ENCODE results near the gene STAB1. TPM values are rescaled to one million over a fixed set of nuclear protein-coding genes. Genes with fewer than 3 reads are reported as not detected.

Gene STAB1
- total and polyA plus RNA-seq, 10 of the 15 experiments (the other 5 are each of a cell fraction or from before 2014, with no cell fraction given) = 0.46 TPM; not detected in 9

DNA sequence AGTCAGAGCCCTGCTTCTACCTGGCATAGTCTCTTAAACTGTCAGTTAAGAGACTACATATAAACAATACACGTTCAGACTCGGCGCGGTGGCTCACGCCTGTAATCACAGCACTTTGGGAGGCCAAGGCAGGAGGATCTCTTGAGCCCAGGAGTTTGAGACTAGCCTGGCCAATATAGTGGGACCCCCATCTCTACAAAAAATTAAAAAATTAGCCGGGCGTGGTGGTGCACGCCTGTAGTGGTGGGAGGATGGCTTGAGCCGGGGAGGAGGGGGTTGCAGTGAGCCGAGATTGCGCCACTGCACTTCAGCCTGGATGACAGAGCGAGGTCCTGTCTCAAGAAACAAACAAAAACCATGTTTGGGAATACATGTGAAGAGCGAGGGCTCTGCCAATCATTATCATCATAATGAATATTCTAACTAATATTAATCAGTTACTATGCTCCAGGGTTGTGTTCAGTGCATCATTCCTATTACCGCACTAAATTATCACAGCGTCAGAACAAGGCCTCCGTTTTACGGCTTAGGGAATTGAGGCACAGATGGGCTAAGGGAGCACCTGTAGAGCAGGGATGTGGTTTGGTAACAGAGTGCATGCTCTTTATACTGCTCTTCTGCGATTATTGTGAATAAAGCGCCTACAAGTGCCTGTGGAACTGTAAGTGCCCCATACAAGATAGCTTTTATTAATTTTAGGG, 40.4 kb downstream of the STAB1 start:
- SMC1A ChIA-PET (ENCODE audit: uncharacterized antibody, unreplicated experiment) = interaction anchor here (0.5 kb wide), 1 partner anchor 21 kb away, joined by 3 read pairs; no protein-coding TSS in a partner anchor
- Histone ChIP-seq H3K4me2 (ENCODE audit: control insufficient read depth, insufficient read depth) (peak overlapping the region; percentile 82), H3K79me2 (ENCODE audit: control insufficient read depth, insufficient read depth, low read length) (peaks cover 64% of the 10 kb centered on the region), H3K27me3 (replicated peaks in 1 of 2; ENCODE audit: control insufficient read depth in 2 of 2, insufficient read depth in 2 of 2, low read length in 1 of 2) (no peaks in the 10 kb centered on the region), H3K36me3 (ENCODE audit: control insufficient read depth in 2 of 2, insufficient read depth in 2 of 2, low read length in 1 of 2) (peaks cover 0 to 7% of the 10 kb centered on the region in 2 experiments; a peak in 1 of 4 replicates), H3K4me1 (ENCODE audit: control insufficient read depth, insufficient read depth, low read length) (peaks cover 15% of the 10 kb centered on the region), H4K20me1 (ENCODE audit: control insufficient read depth, insufficient read depth) (no peaks in the 10 kb centered on the region), H3K9me3 (replicated peaks; ENCODE audit: control insufficient read depth, insufficient read depth, low read length) (no peaks in the 10 kb centered on the region), H3K27ac (ENCODE audit: control insufficient read depth, insufficient read depth) (no peak overlapping the region), H3K9ac (ENCODE audit: control insufficient read depth, insufficient read depth, low read length) (no peak overlapping the region), H2AFZ (ENCODE audit: control insufficient read depth, low read depth, low read length) (peak overlapping the region; percentile 84), H3K4me3 (no peak overlapping the region)
- no TSS peak for BruUV-seq (replicated peaks)
- in situ Hi-C loops (cut with MboI) = no loop called here
- DNase-seq (ENCODE audit: low read depth, low spot score) = no peak
- intact Hi-C loops (cut with micrococcal nuclease; ENCODE audit: unreplicated experiment) = loop anchor here (5.0 kb wide), 2 partner anchors 78 to 627 kb away; partner anchors contain the start of genes NISCH and PRKCD
- ATAC-seq = no peak
- 87% methylated on average over 19 of the region's 19 CpGs for WGBS (ENCODE audit: insufficient coverage, insufficient replicate concordance, low lambda C conversion rate, missing lambda C conversion rate)
- CTCF ChIA-PET = interaction anchor here (1.7 kb wide), 1 partner anchor 77 kb away, joined by 4 read pairs; no protein-coding TSS in a partner anchor
- FAIRE-seq = no peak
- POLR2A ChIA-PET = interaction anchor here (0.6 to 1.7 kb wide), 10 partner anchors 9 to 1061 kb away, joined by 3 to 7 read pairs (median 3); partner anchors contain the start of genes GNL3, PBRM1 and SFMBT1
- RAD21 ChIA-PET (ENCODE audit: unreplicated experiment) = interaction anchor here (0.6 to 1.2 kb wide), 7 partner anchors 9 to 150 kb away, joined by 3 to 10 read pairs (median 3); partner anchors contain the start of genes GNL3 and PBRM1
- TF ChIP-seq YY1 (IDR thresholded peaks at IDR 0.05; ENCODE audit: low read depth, low read length) (no peak), MTA2 (IDR thresholded peaks at IDR 0.05; ENCODE audit: low read depth) (no peak), RELA (IDR thresholded peaks at IDR 0.05; ENCODE audit: borderline replicate concordance, partially characterized antibody) (no peak), ZZZ3 (IDR thresholded peaks at IDR 0.05; ENCODE audit: control insufficient read depth, insufficient read length, low read depth) (no peak), MEF2A (IDR thresholded peaks at IDR 0.05; ENCODE audit: insufficient read depth, low read depth, low read length) (no peak), WRNIP1 (IDR thresholded peaks at IDR 0.05; ENCODE audit: borderline replicate concordance, low read depth, low read length) (no peak), SUPT20H (IDR thresholded peaks at IDR 0.05; ENCODE audit: borderline replicate concordance, control insufficient read depth, low read depth, low read length) (no peak), JUND (IDR thresholded peaks at IDR 0.05; ENCODE audit: low read depth, low read length) (no peak), SREBF2 (IDR thresholded peaks at IDR 0.05; ENCODE audit: low read length) (no peak), FOXM1 (IDR thresholded peaks at IDR 0.05; ENCODE audit: low read depth, low read length) (no peak), BMI1 (IDR thresholded peaks at IDR 0.05; ENCODE audit: borderline replicate concordance) (no peak)
- TF ChIP-seq, protein P1, sequence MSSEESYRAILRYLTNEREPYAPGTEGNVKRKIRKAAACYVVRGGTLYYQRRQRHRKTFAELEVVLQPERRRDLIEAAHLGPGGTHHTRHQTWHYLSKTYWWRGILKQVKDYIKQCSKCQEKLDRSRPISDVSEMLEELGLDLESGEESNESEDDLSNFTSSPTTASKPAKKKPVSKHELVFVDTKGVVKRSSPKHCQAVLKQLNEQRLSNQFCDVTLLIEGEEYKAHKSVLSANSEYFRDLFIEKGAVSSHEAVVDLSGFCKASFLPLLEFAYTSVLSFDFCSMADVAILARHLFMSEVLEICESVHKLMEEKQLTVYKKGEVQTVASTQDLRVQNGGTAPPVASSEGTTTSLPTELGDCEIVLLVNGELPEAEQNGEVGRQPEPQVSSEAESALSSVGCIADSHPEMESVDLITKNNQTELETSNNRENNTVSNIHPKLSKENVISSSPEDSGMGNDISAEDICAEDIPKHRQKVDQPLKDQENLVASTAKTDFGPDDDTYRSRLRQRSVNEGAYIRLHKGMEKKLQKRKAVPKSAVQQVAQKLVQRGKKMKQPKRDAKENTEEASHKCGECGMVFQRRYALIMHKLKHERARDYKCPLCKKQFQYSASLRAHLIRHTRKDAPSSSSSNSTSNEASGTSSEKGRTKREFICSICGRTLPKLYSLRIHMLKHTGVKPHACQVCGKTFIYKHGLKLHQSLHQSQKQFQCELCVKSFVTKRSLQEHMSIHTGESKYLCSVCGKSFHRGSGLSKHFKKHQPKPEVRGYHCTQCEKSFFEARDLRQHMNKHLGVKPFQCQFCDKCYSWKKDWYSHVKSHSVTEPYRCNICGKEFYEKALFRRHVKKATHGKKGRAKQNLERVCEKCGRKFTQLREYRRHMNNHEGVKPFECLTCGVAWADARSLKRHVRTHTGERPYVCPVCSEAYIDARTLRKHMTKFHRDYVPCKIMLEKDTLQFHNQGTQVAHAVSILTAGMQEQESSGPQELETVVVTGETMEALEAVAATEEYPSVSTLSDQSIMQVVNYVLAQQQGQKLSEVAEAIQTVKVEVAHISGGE (CRISPR knock-in tag; IDR thresholded peaks at IDR 0.05) = no peak
- TF ChIP-seq, protein P2, sequence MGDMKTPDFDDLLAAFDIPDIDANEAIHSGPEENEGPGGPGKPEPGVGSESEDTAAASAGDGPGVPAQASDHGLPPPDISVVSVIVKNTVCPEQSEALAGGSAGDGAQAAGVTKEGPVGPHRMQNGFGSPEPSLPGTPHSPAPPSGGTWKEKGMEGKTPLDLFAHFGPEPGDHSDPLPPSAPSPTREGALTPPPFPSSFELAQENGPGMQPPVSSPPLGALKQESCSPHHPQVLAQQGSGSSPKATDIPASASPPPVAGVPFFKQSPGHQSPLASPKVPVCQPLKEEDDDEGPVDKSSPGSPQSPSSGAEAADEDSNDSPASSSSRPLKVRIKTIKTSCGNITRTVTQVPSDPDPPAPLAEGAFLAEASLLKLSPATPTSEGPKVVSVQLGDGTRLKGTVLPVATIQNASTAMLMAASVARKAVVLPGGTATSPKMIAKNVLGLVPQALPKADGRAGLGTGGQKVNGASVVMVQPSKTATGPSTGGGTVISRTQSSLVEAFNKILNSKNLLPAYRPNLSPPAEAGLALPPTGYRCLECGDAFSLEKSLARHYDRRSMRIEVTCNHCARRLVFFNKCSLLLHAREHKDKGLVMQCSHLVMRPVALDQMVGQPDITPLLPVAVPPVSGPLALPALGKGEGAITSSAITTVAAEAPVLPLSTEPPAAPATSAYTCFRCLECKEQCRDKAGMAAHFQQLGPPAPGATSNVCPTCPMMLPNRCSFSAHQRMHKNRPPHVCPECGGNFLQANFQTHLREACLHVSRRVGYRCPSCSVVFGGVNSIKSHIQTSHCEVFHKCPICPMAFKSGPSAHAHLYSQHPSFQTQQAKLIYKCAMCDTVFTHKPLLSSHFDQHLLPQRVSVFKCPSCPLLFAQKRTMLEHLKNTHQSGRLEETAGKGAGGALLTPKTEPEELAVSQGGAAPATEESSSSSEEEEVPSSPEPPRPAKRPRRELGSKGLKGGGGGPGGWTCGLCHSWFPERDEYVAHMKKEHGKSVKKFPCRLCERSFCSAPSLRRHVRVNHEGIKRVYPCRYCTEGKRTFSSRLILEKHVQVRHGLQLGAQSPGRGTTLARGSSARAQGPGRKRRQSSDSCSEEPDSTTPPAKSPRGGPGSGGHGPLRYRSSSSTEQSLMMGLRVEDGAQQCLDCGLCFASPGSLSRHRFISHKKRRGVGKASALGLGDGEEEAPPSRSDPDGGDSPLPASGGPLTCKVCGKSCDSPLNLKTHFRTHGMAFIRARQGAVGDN (IDR thresholded peaks at IDR 0.05) = no peak
- TF ChIP-seq, protein P3, sequence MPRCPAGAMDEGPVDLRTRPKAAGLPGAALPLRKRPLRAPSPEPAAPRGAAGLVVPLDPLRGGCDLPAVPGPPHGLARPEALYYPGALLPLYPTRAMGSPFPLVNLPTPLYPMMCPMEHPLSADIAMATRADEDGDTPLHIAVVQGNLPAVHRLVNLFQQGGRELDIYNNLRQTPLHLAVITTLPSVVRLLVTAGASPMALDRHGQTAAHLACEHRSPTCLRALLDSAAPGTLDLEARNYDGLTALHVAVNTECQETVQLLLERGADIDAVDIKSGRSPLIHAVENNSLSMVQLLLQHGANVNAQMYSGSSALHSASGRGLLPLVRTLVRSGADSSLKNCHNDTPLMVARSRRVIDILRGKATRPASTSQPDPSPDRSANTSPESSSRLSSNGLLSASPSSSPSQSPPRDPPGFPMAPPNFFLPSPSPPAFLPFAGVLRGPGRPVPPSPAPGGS (IDR thresholded peaks at IDR 0.05; ENCODE audit: borderline replicate concordance, insufficient read depth, low read depth, low read length, poor library complexity, severe bottlenecking) = no peak

Data from GM12878 (cell line).